DND-41 (cell line): ENCODE data around the gene GUCA2B.

ENCODE experiments used
- ATAC-seq: fragments of 200-7000 bp; cut with Tn5 transposase; 3 replicates; pipeline ENCODE4 v1.9.1; 2021; ENCODE audit warnings: low read depth; ENCODE audit not compliant: insufficient read depth
- DNase-seq: peaks from one replicate; pipeline ENCODE4 v3.0.0-alpha.2; 2020
- H2AFZ ChIP-seq: 2 replicates; pipeline ENCODE4 v1.6.0; 2012; ENCODE audit warnings: low read depth, low read length
- H3K27ac ChIP-seq: 2 replicates; pipeline ENCODE4 v1.5.1; 2012; ENCODE audit warnings: low read length, inconsistent platforms
- H3K27me3 ChIP-seq: fragments of 200-600 bp; sonication (generic); 2 replicates; pipeline ENCODE4 v1.6.0; 2012; ENCODE audit warnings: low read length, mild to moderate bottlenecking, inconsistent platforms; ENCODE audit not compliant: insufficient read depth, poor library complexity
- H3K36me3 ChIP-seq: 2 replicates; pipeline ENCODE4 v1.5.1; 2012; ENCODE audit warnings: low read length, inconsistent platforms; ENCODE audit not compliant: insufficient read depth
- H3K4me1 ChIP-seq: 2 replicates; pipeline ENCODE4 v1.5.1; 2012; ENCODE audit warnings: mild to moderate bottlenecking, low read length; ENCODE audit not compliant: insufficient read depth
- H3K4me2 ChIP-seq: 2 replicates; pipeline ENCODE4 v1.6.0; 2012; ENCODE audit warnings: mild to moderate bottlenecking, moderate library complexity, low read length, inconsistent platforms; ENCODE audit not compliant: insufficient read depth
- H3K4me3 ChIP-seq, 2 experiments: fragments of 200-600 bp in 1 of 2; shearing (Covaris generic) in 1 of 2; 2 replicates each; pipeline ENCODE4 v1.5.1; 2012 to 2016; ENCODE audit warnings: inconsistent platforms in 2 of 2, low read length in 2 of 2, mild to moderate bottlenecking in 2 of 2, low read depth in 1 of 2, moderate library complexity in 1 of 2
- H3K79me2 ChIP-seq: 2 replicates; pipeline ENCODE4 v1.6.0; 2012; ENCODE audit warnings: low read length, inconsistent platforms; ENCODE audit not compliant: insufficient read depth
- H3K9ac ChIP-seq: 2 replicates; pipeline ENCODE4 v1.6.0; 2012; ENCODE audit warnings: low read depth, mild to moderate bottlenecking, inconsistent platforms, low read length, moderate library complexity
- H3K9me3 ChIP-seq: 2 replicates; pipeline ENCODE4 v1.5.1; 2012; ENCODE audit warnings: low read length, moderate library complexity, mild to moderate bottlenecking, inconsistent platforms; ENCODE audit not compliant: insufficient read depth, severe bottlenecking
- H4K20me1 ChIP-seq: 2 replicates; pipeline ENCODE4 v1.6.0; 2012; ENCODE audit warnings: low read length; ENCODE audit not compliant: insufficient read depth
- EZH2 ChIP-seq: IDR thresholded peaks from 3 replicates; pipeline ENCODE4 v1.6.1; 2012; ENCODE audit warnings: borderline replicate concordance, low read depth, mild to moderate bottlenecking, moderate library complexity, low read length, inconsistent platforms; ENCODE audit not compliant: severe bottlenecking
- TF ChIP-seq, protein P1 (sequence below): IDR thresholded peaks from 2 replicates; pipeline ENCODE4 v1.5.1; 2012; ENCODE audit warnings: borderline replicate concordance, low read length, moderate library complexity, mild to moderate bottlenecking; ENCODE audit not compliant: poor library complexity, severe bottlenecking; ENCODE audit errors: extremely low read depth

The GUCA2B gene

GRCh38 chr1:42139444-42139843 lies 13.8 kb upstream of the GUCA2B start:
- Histone ChIP-seq H3K4me2 (no peak overlapping the region), H3K4me3 (no peak overlapping the region), H3K79me2 (no peaks in the 10 kb centered on the region), H2AFZ (no peak overlapping the region), H4K20me1 (no peaks in the 10 kb centered on the region), H3K4me1 (peaks cover 18% of the 10 kb centered on the region), H3K9me3 (no peaks in the 10 kb centered on the region), H3K9ac (no peak overlapping the region), H3K27ac (no peak overlapping the region), H3K27me3 (no peaks in the 10 kb centered on the region), H3K36me3 (no peaks in the 10 kb centered on the region)
- ATAC-seq (no peak), DNase-seq (no peak)
- TF ChIP-seq, protein P1, sequence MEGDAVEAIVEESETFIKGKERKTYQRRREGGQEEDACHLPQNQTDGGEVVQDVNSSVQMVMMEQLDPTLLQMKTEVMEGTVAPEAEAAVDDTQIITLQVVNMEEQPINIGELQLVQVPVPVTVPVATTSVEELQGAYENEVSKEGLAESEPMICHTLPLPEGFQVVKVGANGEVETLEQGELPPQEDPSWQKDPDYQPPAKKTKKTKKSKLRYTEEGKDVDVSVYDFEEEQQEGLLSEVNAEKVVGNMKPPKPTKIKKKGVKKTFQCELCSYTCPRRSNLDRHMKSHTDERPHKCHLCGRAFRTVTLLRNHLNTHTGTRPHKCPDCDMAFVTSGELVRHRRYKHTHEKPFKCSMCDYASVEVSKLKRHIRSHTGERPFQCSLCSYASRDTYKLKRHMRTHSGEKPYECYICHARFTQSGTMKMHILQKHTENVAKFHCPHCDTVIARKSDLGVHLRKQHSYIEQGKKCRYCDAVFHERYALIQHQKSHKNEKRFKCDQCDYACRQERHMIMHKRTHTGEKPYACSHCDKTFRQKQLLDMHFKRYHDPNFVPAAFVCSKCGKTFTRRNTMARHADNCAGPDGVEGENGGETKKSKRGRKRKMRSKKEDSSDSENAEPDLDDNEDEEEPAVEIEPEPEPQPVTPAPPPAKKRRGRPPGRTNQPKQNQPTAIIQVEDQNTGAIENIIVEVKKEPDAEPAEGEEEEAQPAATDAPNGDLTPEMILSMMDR: no peak
- no peak for TF ChIP-seq EZH2

DNA sequence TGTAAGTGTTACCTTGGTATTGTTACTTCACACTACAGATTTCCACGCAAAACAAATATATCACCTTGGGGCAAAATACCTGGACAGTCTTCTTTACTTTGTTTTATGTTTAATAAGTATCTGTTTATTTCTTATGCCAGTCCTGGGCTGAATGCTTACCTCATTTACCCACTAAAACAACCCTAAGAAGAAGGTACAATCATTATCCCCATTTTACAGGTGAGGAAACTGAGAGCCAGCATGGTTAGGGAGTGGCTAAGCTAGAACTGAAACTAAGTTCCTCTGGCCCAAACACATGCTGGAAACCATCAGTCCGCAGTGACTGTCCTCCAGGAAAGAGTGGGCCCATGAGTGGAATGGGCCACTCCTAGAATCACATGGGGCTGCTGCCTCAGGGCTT lies 13.0 kb upstream of the GUCA2B start:
- peaks cover 18% of the 10 kb centered on the region for H3K4me1 ChIP-seq
- H3K27me3 ChIP-seq: no peaks in the 10 kb centered on the region
- no peaks in the 10 kb centered on the region for H3K79me2 ChIP-seq
- DNase-seq (no peak), ATAC-seq (no peak)
- H4K20me1 ChIP-seq: no peaks in the 10 kb centered on the region
- no peak overlapping the region for H3K9ac ChIP-seq
- H2AFZ ChIP-seq: no peak overlapping the region
- H3K9me3 ChIP-seq: no peaks in the 10 kb centered on the region
- H3K4me3 ChIP-seq: no peak overlapping the region
- TF ChIP-seq, protein P1: no peak
- H3K36me3 ChIP-seq: no peaks in the 10 kb centered on the region
- H3K27ac ChIP-seq: no peak overlapping the region
- no peak overlapping the region for H3K4me2 ChIP-seq

DNA sequence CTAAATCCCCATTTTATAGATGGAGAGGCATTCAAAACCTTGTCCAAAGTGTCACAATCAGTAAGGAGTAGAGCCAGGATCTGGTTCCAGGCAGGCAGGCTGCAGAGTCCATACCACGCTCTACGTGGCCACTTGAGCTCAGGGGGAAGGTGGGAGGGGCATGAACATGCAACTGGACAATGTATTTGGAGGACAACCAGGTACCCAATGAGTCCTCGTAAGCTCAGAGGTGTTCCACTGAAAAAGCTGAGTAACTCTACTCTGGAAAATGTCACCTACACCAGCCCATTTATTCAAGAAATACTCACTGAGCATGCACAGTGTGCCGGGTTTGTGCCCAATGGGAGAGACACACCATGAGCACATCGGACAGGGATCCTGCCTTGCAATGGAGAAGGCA lies 11.2 kb upstream of the GUCA2B start:
- no peaks in the 10 kb centered on the region for H4K20me1 ChIP-seq
- TF ChIP-seq EZH2: no peak
- TF ChIP-seq, protein P1: no peak
- H3K4me1 ChIP-seq: peaks cover 18% of the 10 kb centered on the region

More for the DNA sequence above, 11.2 kb upstream of the GUCA2B start:
- Histone ChIP-seq H3K4me3 (no peak overlapping the region), H3K4me2 (no peak overlapping the region), H2AFZ (no peak overlapping the region), H3K36me3 (no peaks in the 10 kb centered on the region), H3K27ac (no peak overlapping the region), H3K79me2 (no peaks in the 10 kb centered on the region), H3K9me3 (no peaks in the 10 kb centered on the region), H3K27me3 (no peaks in the 10 kb centered on the region), H3K9ac (no peak overlapping the region)
- DNase-seq (no peak), ATAC-seq (no peak)
